Breast epithelium (tissue), 4 donors: ENCODE results near the gene ZNF653. TPM values are rescaled to one million over a fixed set of nuclear protein-coding genes. Genes with fewer than 3 reads are reported as not detected.
"Not testable (repeated sequence)": the region's sequence is repeated elsewhere in the genome, so short reads cannot be mapped to it uniquely, and the experiment has no call there.

ENCODE experiments used
- DNase-seq, 2 donors: peaks; one replicate each; pipeline ENCODE4 v3.0.0-alpha.2; 2019; ENCODE audit warnings: low spot score in 2 of 2
- H3K27ac ChIP-seq, 2 donors: fragments of 200-600 bp; sonication (generic) in 1 of 2; one replicate each; pipeline ENCODE4 v1.5.1; 2016 to 2019; ENCODE audit warnings: mild to moderate bottlenecking in 1 of 2
- H3K27me3 ChIP-seq, 2 donors: fragments of 200-600 bp; sonication (generic) in 1 of 2; one replicate each; pipeline versions ENCODE4 v1.5.1 to v1.6.0; 2017 to 2019; ENCODE audit warnings: control low read depth in 1 of 2, mild to moderate bottlenecking in 1 of 2
- H3K36me3 ChIP-seq: fragments of 200-600 bp; one replicate; pipeline ENCODE4 v1.5.1; 2019
- H3K4me1 ChIP-seq, 2 donors: fragments of 200-600 bp; sonication (generic); one replicate each; pipeline ENCODE4 v1.5.1; 2016 to 2019; ENCODE audit warnings: control low read depth in 1 of 2
- H3K4me3 ChIP-seq, 3 donors: fragments of 200-600 bp; sonication (generic); 1 replicate in 2 of 3; 2 replicates in 1 of 3; pipeline ENCODE4 v1.5.1; 2016 to 2019; ENCODE audit warnings: mild to moderate bottlenecking in 3 of 3, moderate library complexity in 2 of 3
- H3K9me3 ChIP-seq, 2 donors: fragments of 200-600 bp; sonication (generic) in 1 of 2; one replicate each; pipeline ENCODE4 v1.5.1; 2016 to 2019; ENCODE audit warnings: control low read depth in 1 of 2
- POLR2A ChIP-seq: fragments of 450-650 bp; IDR thresholded peaks from one replicate; pipeline ENCODE4 v1.6.1; 2016; ENCODE audit warnings: antibody characterized with exemption, mild to moderate bottlenecking, moderate library complexity
- POLR2AphosphoS5 ChIP-seq, 3 donors: sonication (generic); formaldehyde crosslinking; IDR thresholded peaks; one replicate each; pipeline ENCODE4 v1.6.1; 2017; ENCODE audit warnings: antibody characterized with exemption in 3 of 3
- intact Hi-C: fragments of 100-400 bp; cut with DNase I; formaldehyde crosslinking; loops from one replicate; pipeline ENCODE4 v1.15.1; 2023; ENCODE audit warnings: low total_unique reads
- total RNA-seq, 3 donors: library from RNA; depleted of rRNA; stranded (reverse); fragments of >200 nt; gene quantifications; one replicate each; pipeline ENCODE4 v1.1.0, GENCODE V29; 2016
- TF ChIP-seq, protein P1 (sequence below), 3 donors: fragments of 450-650 bp; IDR thresholded peaks; one replicate each; pipeline ENCODE4 v1.5.1; 2016 to 2017; ENCODE audit warnings: antibody characterized with exemption in 3 of 3, mild to moderate bottlenecking in 3 of 3, moderate library complexity in 3 of 3

Gene ZNF653
- total RNA-seq, 3 donors from 2014 or later, result 3.4 to 14.0 (median 10.8) TPM

DNA sequence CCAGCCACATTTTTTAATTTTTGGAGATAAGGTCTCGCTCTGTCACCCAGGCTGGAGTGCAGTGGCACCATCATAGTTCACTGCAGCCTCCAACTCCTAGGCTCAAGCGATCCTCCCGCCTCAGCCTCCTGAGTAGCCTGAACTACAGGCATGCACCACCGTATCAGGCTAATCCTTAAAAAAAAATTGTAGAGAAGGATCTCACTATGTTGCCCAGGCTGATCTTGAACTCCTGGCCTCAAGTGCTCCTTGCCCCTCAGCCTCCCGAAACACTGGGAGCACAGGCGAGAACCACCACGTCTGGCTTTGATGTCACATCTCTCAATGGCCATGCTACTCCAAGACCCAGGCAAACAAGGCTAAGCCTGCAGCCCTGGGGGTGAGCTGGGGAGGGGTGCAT lies 49.0 kb downstream of the ZNF653 start:
- H3K27ac ChIP-seq, result no peak overlapping the region
- no peak overlapping the region for H3K4me3 ChIP-seq
- no peak for DNase-seq
- no peaks in the 10 kb centered on the region for H3K27me3 ChIP-seq
- TF ChIP-seq, protein P1, sequence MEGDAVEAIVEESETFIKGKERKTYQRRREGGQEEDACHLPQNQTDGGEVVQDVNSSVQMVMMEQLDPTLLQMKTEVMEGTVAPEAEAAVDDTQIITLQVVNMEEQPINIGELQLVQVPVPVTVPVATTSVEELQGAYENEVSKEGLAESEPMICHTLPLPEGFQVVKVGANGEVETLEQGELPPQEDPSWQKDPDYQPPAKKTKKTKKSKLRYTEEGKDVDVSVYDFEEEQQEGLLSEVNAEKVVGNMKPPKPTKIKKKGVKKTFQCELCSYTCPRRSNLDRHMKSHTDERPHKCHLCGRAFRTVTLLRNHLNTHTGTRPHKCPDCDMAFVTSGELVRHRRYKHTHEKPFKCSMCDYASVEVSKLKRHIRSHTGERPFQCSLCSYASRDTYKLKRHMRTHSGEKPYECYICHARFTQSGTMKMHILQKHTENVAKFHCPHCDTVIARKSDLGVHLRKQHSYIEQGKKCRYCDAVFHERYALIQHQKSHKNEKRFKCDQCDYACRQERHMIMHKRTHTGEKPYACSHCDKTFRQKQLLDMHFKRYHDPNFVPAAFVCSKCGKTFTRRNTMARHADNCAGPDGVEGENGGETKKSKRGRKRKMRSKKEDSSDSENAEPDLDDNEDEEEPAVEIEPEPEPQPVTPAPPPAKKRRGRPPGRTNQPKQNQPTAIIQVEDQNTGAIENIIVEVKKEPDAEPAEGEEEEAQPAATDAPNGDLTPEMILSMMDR (IDR thresholded peaks at IDR 0.05), result no peak
- TF ChIP-seq POLR2A (no peak), POLR2AphosphoS5 (IDR thresholded peaks at IDR 0.05) (no peak)
- no peaks in the 10 kb centered on the region for H3K36me3 ChIP-seq
- no peaks in the 10 kb centered on the region for H3K4me1 ChIP-seq
- intact Hi-C loops, result no loop called here
- no peaks in the 10 kb centered on the region for H3K9me3 ChIP-seq

DNA sequence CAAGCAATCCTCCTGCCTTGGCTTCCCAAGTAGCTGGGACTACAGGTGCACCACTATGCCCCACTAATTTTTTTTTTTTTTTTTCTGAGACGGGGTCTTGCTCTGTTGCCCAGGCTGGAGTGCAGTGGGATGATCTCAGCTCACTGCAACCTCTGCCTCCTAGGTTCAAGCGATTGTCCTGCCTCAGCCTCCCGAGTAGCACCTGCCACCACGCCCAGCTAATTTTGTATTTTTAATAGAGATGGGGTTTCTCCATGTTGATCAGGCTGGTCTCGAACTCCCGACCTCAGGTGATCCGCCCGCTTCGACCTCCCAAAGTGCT lies 50.4 kb downstream of the ZNF653 start:
- H3K4me1 ChIP-seq, H3K9me3 ChIP-seq, DNase-seq, H3K4me3 ChIP-seq, H3K36me3 ChIP-seq, intact Hi-C loops, H3K27ac ChIP-seq, H3K27me3 ChIP-seq: not testable (repeated sequence)

DNA sequence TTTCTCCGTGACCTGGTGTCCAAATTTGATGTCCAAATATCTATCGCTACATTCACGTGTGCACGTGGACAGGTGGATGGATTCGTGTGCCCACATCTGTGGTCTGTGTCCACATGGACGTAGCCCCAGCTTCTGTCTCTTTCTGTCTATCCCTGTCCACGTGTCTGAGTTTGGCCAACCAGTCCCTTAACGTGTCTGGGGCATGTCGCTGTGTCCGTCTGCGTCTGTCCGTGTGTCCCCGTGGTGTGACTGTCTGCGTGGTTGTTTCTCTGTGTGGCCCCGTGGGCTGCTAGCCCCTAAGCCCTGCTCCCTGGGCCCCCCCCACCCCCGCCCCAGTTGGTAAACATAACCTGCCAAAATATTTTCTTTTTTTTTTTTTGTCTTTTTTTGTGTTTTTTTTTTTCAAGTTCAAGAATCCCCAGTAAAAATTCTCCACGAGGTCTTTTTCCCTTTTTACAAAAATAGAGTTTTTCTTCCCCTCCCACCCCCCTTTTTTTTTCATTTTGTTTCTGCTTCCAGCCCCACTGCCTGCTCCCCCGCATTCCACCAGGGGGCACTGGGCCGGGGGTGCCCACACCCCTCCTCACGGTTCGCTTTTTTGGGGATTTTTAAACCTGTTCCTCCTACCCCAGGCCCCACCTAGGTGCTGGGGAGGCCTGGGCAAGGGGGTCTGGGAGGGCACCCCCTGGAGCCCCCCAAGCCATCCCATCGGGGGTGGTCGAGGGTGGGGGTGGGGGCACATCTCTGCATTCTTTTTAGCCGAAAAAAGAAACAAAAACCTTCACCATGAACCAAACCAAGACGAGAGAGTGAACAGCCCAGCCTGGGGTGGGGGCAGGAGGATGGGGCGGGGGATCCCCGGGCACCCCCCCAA lies 51.9 kb downstream of the ZNF653 start:
- DNase-seq, result no peak
- H3K36me3 ChIP-seq, result peaks cover under 1% of the 10 kb centered on the region
- H3K27ac ChIP-seq, result no peak overlapping the region
- no peak overlapping the region for H3K4me3 ChIP-seq
- no peaks in the 10 kb centered on the region for H3K9me3 ChIP-seq
- no peaks in the 10 kb centered on the region for H3K4me1 ChIP-seq
- intact Hi-C loops, result no loop called here
- TF ChIP-seq POLR2AphosphoS5 (IDR thresholded peaks at IDR 0.05), result no peak
- no peak for TF ChIP-seq POLR2A
- TF ChIP-seq, protein P1 (IDR thresholded peaks at IDR 0.05), result no peak
- no peaks in the 10 kb centered on the region for H3K27me3 ChIP-seq

DNA sequence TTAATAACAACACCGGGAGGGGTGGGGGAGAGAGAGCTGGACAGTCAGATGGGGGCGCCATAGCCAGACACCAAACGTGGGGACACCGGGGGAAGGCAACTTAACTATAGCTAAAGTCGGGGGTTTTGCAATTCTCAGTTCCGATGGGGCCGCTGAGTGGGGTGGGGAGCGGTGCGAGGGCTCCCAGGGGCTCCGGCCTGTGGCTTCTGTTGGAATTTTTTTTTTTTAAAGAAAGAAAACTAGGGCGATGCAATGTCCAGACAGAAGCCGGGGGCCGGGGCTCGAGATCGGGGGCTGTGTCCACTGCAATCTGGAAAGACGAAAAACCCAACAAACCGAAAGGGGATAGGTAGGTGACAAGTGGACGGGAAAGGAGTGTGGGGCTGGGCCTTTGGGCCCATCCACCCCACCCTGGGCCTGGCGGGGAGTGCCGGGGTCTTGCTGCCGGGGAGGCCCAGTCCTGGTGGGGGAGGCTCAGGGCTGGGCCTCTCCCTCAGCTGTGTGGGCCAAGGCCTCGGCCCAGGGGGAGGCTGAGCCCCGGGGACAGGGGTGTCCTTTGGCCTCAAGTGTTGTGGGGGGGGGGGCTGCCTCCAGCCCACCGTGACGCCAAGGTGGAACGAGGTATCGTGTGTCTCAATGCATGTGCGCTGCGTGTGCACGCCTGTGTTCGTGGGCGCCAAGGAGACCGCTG lies 52.9 kb downstream of the ZNF653 start:
- Histone ChIP-seq H3K4me3 (no peak overlapping the region), H3K9me3 (no peaks in the 10 kb centered on the region), H3K36me3 (peaks cover 9% of the 10 kb centered on the region), H3K4me1 (no peaks in the 10 kb centered on the region), H3K27ac (no peak overlapping the region), H3K27me3 (no peaks in the 10 kb centered on the region)
- intact Hi-C loops, result no loop called here
- no peak for DNase-seq
- no peak for TF ChIP-seq POLR2A
- TF ChIP-seq, protein P1 (IDR thresholded peaks at IDR 0.05), result no peak
- no peak for TF ChIP-seq POLR2AphosphoS5 (IDR thresholded peaks at IDR 0.05)

DNA sequence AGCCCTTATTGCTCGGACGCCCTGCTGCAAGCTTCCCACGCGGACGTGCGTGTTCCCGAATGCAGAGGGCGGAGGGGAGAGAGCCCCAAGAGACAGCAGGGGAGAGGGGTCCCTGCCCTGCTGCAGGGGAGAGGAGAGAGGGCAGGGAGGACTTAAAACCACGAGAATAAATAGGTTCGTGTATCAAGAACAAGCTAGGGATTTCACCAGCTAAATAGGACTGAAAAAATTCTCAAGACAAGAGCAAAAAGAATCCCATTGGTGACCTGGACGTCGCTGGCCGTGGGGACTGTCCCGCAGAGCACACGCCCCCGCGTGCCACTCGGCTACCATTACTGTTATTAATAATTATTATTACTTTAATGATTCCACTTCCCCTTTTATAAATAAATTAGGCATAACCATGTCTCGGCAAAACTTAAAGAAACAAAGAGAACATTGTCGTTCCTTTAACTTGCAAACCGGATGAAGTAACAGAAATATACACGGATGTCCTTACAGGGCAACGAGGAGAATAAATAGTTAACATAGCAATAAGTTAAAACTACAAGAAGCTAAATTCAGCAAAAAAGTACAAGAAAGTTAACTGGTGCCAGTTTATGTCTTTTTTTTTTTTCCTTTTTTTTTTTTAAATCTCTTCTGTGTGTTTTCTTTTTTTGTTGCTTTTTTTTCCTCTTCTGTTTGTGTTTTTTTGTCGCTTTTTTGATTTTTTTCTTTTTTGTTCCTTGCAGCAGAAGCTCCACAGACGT lies 53.6 kb downstream of the ZNF653 start:
- TF ChIP-seq POLR2AphosphoS5 (IDR thresholded peaks at IDR 0.05), result no peak
- TF ChIP-seq, protein P1 (IDR thresholded peaks at IDR 0.05), result no peak
- TF ChIP-seq POLR2A, result no peak
- Histone ChIP-seq H3K4me3 (peak overlapping the region in 1 of 3 donors; percentile 15), H3K4me1 (no peaks in the 10 kb centered on the region), H3K36me3 (peaks cover 16% of the 10 kb centered on the region), H3K9me3 (no peaks in the 10 kb centered on the region), H3K27ac (no peak overlapping the region), H3K27me3 (no peaks in the 10 kb centered on the region)
- no peak for DNase-seq
- intact Hi-C loops, result no loop called here
